ENCODE results near the gene ZBED4.

DNA sequence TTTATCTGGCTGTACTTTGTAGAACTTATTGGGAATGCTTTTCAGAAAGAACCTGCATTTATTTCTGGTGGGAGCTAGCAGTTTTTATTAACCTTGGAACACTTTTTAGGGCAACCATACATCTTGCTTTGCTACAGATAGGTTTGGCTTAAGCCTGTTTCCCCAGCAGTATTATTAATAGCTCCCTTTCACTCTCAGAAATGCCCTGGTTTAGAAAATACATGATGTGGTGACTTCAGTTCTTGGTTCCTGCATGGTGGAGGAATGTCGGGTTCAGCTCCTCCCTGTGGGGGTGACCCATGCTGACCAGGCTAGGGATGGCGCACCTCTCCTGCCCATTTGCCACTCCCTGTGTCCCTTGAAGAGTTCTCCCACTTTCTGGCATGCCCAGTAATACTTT, 28.2 kb downstream of the ZBED4 start:
- TF ChIP-seq ZNF274 (IDR thresholded peaks at IDR 0.05; ENCODE audit: low read depth, low read length) (no peak), YY1 (IDR thresholded peaks at IDR 0.05; ENCODE audit: insufficient read depth, insufficient read length) (no peak), SUZ12 (IDR thresholded peaks at IDR 0.05; ENCODE audit: extremely low read depth, insufficient read depth, insufficient read length) (no peak)
